Iris pigment epithelial cell (primary cell): Measurements from ENCODE around the gene EIF2AK2.

ENCODE experiments used
- DNase-seq: peaks from one replicate; pipeline ENCODE4 v3.0.0-alpha.2; 2011; ENCODE audit warnings: low read depth

EIF2AK2 gene

GRCh38 chr2:37098416-37099118 is 58.2 kb downstream of the EIF2AK2 start:
- no peak for DNase-seq

- no peak for DNase-seq
Observed at GRCh38 chr2:37096568-37096967, 60.2 kb downstream of the EIF2AK2 start.

- no peak for DNase-seq
Observed at GRCh38 chr2:37091873-37092272, 64.9 kb downstream of the EIF2AK2 start.

GRCh38 chr2:37090019-37090477 is 66.7 kb downstream of the EIF2AK2 start:
- DNase-seq = no peak

- peak; percentile 79 for DNase-seq
Observed at GRCh38 chr2:37085731-37086147, 71.0 kb downstream of the EIF2AK2 start.

- DNase-seq = no peak
Observed at GRCh38 chr2:37084797-37085196, 72.0 kb downstream of the EIF2AK2 start.

GRCh38 chr2:37083873-37084794 is 72.6 kb downstream of the EIF2AK2 start, which contains the start of the genes GPATCH11 and HEATR5B:
Gene GPATCH11 (plus strand): TSS chr2:37084518. CDS start chr2:37088382, 3,864 bp downstream.
Gene HEATR5B (minus strand): TSS chr2:37084372. CDS start chr2:37083414, 958 bp downstream.
- DNase-seq = peak; percentile 95

GRCh38 chr2:37080689-37081088 is 76.1 kb downstream of the EIF2AK2 start:
- DNase-seq = no peak

GRCh38 chr2:37080266-37080665 is 76.5 kb downstream of the EIF2AK2 start:
- DNase-seq = no peak

- DNase-seq = no peak
Observed at GRCh38 chr2:37070931-37071330, 85.8 kb downstream of the EIF2AK2 start.

GRCh38 chr2:37068686-37069085 is 88.1 kb downstream of the EIF2AK2 start:
- DNase-seq = no peak

- DNase-seq = no peak
Observed at GRCh38 chr2:37061776-37062175, 95.0 kb downstream of the EIF2AK2 start.

- DNase-seq = no peak
Observed at GRCh38 chr2:37061013-37061711, 95.6 kb downstream of the EIF2AK2 start.

- no peak for DNase-seq
Observed at GRCh38 chr2:37060446-37060845, 96.3 kb downstream of the EIF2AK2 start.

GRCh38 chr2:37059841-37060240 is 96.9 kb downstream of the EIF2AK2 start:
- no peak for DNase-seq

GRCh38 chr2:37052600-37053332 is 104.0 kb downstream of the EIF2AK2 start:
- peak; percentile 6 for DNase-seq
